GM18907 (cell line): Measurements from ENCODE around the gene ZNF621.
A peak's percentile ranks its signal among the peaks of the same experiment; 100 is the strongest.

Experiments
- ATAC-seq: cut with Tn5 transposase; IDR thresholded peaks from one replicate; pipeline ENCODE4 v1.9.1; 2021; ENCODE audit warnings: mild to moderate bottlenecking, moderate library complexity; ENCODE audit not compliant: unreplicated experiment

ZNF621 gene

GRCh38 chr3:40524568-40525285, at the start of gene ZNF621:
ZNF621 (plus strand) TSS chr3:40524960; CDS start chr3:40525841, 881 bp downstream.
- ATAC-seq = peak; percentile 98

- peak; percentile 89 for ATAC-seq
Observed at GRCh38 chr3:40476478-40477470, 48.0 kb upstream of the ZNF621 start, which contains the start of gene ZNF619. ZNF619 (plus strand) TSS chr3:40477122; CDS start chr3:40477980, 858 bp downstream.

DNA sequence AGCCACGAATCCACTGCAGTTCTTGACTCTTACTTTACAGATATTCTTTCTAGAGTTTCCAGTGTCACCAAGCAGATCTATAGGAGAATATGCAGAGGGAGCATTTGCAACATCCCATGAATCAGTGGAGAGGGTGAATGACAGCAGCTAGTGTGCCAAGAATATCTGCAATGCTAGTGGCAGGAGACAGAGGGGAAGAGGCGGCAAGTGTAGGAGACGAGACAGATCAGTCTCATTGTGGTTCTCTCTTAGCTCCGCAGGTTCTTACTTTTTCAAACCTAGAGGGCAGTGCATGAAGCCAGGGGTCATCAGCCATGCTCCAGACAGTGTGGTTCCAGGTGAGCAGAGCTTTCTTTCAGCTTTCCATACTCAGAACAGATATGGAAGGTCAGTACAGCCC, 47.1 kb upstream of the ZNF621 start:
- ATAC-seq = no peak

DNA sequence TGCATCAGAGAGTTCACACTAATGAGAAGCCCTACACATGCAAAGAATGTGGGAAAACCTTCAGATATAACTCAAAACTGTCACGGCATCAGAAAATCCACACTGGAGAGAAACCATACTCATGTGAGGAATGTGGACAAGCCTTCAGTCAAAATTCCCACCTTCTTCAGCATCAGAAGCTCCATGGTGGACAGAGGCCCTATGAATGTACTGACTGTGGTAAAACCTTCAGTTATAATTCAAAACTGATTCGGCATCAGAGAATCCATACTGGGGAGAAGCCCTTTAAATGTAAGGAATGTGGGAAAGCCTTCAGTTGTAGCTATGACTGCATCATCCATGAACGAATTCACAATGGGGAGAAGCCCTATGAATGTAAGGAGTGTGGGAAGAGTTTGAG, 37.6 kb upstream of the ZNF621 start:
- ATAC-seq = no peak

DNA sequence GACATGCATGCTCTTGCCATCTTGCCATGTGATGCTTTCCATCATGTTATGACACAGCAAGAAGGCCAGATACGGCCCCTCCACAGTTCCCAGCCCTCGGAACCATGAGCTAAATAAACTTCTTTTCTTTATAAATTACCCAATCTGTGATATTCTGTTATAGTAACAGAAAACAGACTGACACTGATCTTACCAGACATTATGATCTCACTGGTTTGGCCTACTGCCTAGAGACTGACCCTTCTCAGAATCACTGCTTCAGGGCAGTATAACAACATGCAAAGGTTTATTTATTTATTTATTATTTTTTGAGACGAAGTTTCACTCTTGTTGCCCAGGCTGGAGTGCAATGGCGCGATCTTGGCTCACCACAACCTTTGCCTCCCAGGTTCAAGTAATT, 33.8 kb upstream of the ZNF621 start:
- ATAC-seq = no peak

DNA sequence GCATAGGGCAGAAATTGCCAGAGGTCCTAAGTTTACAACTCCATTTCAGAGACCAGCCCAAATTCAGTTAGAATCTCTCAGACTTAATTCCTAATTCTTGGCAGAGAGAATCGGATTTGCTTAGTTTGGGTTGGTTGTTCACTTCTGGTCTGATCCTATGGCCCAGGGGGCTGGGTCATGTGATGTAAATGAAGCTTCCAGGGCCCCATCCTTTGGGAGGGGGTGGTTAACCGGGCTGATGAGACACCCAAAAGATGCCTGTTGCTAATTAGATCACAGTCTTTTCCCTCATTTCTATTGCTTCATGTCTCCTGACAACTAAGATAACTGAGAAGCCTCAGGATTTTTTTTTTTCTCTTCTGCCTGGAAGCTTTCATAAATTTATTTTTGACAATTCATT, 30.1 kb upstream of the ZNF621 start:
- no peak for ATAC-seq

DNA sequence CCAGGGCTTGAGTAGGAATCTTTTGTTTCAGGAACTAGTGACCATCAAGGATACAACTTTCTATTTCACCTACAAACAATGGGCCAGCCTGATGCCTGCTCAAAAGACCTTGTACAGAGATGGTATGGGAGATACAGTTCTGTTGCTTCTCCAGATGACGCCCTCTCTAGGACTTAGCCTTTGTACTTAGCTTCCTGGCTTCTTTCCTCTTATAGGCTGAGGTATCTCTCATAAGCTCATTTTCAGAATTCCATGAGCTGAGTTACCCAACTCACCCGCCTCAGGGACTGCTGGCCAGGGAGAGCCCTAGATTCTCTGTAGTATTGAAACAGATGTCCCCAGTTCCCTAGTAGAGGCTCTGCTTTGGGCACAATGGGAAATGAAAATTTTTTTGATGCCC, 27.5 kb upstream of the ZNF621 start:
- ATAC-seq = no peak

GRCh38 chr3:40499952-40500351, 24.8 kb upstream of the ZNF621 start:
- ATAC-seq = no peak

DNA sequence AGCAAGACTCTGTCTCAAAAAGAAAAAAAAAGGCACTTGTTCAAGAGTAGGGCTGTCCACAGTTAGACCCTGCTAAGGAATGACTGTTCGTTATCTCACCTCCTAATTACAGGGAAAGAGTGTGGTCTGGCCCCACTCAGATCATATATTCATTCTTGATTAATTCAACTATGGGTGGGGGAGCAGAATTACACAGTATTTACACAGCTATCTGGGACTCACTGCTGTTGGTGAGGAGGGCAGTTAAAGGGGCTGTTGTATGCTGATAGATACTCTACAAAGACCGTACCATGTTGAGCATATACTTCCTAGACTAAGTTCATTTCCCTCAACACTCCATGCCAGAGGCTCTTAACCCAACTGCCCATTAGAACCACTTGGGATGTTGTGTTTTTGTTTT, 22.7 kb upstream of the ZNF621 start:
- ATAC-seq = no peak

DNA sequence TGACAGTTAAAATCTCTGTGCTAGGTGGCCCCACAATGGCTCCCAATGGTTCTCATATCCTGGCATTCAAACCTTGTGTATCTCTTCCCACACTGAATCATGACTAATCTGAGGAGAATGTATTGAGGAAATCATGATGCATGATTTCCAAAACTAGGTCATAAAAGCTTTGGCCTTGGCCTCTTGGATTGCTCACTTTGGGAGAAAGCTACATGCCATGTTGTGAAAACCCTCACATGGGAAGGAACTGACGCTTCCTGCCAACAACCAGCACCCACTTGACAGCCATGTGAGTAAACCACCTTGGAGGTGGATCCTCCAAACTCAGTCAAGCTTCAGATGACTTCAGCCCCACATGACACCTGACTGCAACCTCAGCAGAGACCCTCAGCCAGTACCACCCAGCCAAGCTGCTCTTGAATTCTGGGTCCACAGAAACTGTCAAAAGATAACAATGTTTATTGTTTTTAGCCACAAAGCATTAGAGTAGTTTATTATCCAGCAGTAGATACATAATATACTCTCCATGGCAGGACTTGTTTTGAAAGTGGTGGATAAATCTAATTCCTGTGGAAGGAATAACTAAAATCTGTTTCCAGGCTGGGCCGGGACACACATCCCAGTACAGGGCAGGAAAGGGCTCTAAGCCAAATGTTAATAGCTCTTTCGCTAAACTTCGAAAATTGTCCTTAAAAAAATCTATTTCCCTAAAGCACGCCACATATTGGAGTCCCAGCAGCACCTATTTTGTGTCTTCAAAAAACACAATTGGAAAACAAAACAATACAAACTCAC, 19.9 kb upstream of the ZNF621 start:
- no peak for ATAC-seq

GRCh38 chr3:40505599-40506462, 18.9 kb upstream of the ZNF621 start, which contains the start of gene ZNF620:
ZNF620 (plus strand) TSS chr3:40506039; CDS start chr3:40506353, 314 bp downstream.
- peak; percentile 90 for ATAC-seq

GRCh38 chr3:40511031-40511718, 13.6 kb upstream of the ZNF621 start:
- ATAC-seq = no peak

DNA sequence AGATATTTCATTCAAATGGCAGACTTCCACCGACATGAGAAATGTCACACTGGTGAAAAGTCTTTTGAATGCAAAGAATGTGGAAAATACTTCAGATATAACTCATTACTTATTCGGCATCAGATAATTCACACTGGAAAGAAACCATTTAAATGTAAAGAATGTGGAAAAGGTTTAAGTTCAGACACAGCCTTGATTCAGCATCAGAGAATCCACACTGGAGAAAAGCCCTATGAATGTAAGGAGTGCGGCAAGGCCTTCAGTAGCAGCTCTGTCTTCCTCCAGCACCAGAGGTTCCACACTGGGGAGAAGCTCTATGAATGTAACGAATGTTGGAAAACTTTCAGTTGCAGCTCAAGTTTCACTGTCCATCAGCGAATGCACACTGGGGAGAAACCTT, 8.6 kb upstream of the ZNF621 start:
- no peak for ATAC-seq

- ATAC-seq = no peak
Observed at GRCh38 chr3:40518067-40518466, 6.7 kb upstream of the ZNF621 start.

GRCh38 chr3:40518848-40519247, 5.9 kb upstream of the ZNF621 start:
- ATAC-seq = no peak

DNA sequence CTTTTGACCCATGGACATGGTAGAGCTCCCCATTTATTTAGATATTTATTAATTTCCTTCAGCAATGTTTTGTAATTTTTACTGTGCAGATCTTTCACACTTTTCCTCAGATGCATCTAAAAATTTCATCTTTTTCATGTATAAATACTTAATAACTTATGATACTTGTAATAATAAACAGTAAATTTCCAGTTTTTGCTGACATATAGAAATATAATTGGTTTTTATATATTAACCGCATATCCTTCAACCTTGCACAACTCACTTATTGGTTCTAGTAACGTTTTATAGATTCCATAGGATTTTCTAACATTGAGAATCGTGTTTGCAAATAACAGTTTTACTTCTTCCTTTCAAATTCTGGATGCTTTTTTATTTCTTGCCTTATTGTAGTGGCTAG, 3.5 kb upstream of the ZNF621 start:
- ATAC-seq = no peak

DNA sequence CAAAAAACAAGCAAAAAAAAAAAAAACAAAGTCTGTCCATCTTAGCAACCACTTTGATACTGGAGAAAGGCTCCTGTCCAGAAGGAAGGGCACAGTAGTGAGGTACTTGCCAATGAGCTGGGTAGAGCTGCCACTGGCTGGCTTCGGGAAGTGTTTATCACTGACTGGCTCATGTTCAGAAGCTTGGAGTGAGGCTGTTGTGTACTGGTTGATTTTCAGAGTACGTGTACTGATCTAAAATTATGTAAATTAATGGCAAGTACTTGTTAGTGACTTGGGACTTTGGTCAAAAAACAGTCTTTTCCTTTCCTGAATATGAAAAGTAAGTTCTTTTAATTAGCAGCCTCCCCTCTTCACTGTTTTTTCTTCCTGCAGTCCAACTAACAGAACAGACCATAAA, 979 bp upstream of the ZNF621 start:
- no peak for ATAC-seq

GRCh38 chr3:40524222-40524567, 565 bp upstream of the ZNF621 start:
- no peak for ATAC-seq

DNA sequence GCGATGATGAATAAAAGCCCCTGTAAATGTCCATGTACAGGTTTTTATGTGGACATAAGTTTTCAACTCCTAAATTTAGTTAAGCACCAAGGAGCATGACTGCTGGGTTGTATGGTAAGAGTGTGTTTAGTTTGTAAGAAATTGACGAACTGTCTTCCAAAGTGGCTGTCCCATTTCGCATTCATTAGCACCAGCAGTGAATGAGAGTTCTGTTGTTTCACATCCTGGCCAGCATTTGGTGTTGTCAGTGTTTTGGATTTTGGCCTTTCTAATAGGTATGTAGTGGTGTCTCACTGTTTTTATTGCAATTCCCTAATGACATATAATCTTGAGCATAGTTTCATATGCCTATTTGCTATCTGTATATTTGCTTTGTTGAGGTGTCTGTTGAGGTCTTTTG, 3.7 kb downstream of the ZNF621 start:
- no peak for ATAC-seq

- no peak for ATAC-seq
Observed at GRCh38 chr3:40532252-40532651, 7.5 kb downstream of the ZNF621 start.
